Cardiac muscle cell (in vitro differentiated cells and primary cell): Measurements from ENCODE around the gene KRTDAP. TPM values are rescaled to one million over a fixed set of nuclear protein-coding genes. Genes with fewer than 3 reads are reported as not detected.

Experiments used
- DNase-seq, 2 donors: peaks; one replicate each; pipeline versions ENCODE4 v3.0.0 to v3.0.0-alpha.2; 2010 to 2017; ENCODE audit warnings: low read depth in 1 of 2, low spot score in 1 of 2
- H3K27ac ChIP-seq: fragments of 200-600 bp; sonication (generic); 2 replicates; pipeline ENCODE4 v1.5.1; 2016
- H3K27me3 ChIP-seq: fragments of 200-600 bp; sonication (generic); 2 replicates; pipeline ENCODE4 v1.6.0; 2016; ENCODE audit warnings: control low read depth
- H3K36me3 ChIP-seq: fragments of 200-600 bp; sonication (generic); 2 replicates; pipeline ENCODE4 v1.5.1; 2016; ENCODE audit warnings: control low read depth
- H3K4me1 ChIP-seq: fragments of 200-600 bp; sonication (generic); 2 replicates; pipeline ENCODE4 v1.8.1; 2017; ENCODE audit warnings: low read depth, mild to moderate bottlenecking, mixed run types
- H3K4me3 ChIP-seq: fragments of 200-600 bp; sonication (generic); 2 replicates; pipeline ENCODE4 v1.5.1; 2016; ENCODE audit warnings: mild to moderate bottlenecking
- H3K9me3 ChIP-seq: fragments of 200-600 bp; sonication (generic); 2 replicates; pipeline ENCODE4 v1.5.1; 2017; ENCODE audit warnings: low read depth, mild to moderate bottlenecking, control low read depth
- polyA plus RNA-seq: library from polyadenylated mRNA; unstranded; fragments of >200 nt; fragmentation: Nextera tagmentation; extraction: Ambion mirVana; gene quantifications from 2 replicates; pipeline ENCODE4 v1.2.1, GENCODE V29; 2016
- total RNA-seq: library from RNA; depleted of rRNA; stranded (reverse); fragments of >200 nt; gene quantifications from 2 replicates; pipeline ENCODE4 v1.2.3, GENCODE V29; 2016
- TF ChIP-seq, protein P1 (sequence below): IDR thresholded peaks from 2 replicates; pipeline ENCODE4 v1.5.1; 2012; ENCODE audit warnings: low read depth, mild to moderate bottlenecking, low read length

The KRTDAP gene
- total and polyA plus RNA-seq, 2 experiments from 2014 or later: 2.2 TPM; not detected in 1

- Histone ChIP-seq H3K27ac (no peak within 1 kb of the TSS), H3K9me3 (no peaks in the 10 kb centered on the region), H3K36me3 (no peaks in the 10 kb centered on the region), H3K27me3 (no peaks in the 10 kb centered on the region), H3K4me3 (no peak within 1 kb of the TSS), H3K4me1 (no peaks in the 10 kb centered on the region)
- TF ChIP-seq, protein P1, sequence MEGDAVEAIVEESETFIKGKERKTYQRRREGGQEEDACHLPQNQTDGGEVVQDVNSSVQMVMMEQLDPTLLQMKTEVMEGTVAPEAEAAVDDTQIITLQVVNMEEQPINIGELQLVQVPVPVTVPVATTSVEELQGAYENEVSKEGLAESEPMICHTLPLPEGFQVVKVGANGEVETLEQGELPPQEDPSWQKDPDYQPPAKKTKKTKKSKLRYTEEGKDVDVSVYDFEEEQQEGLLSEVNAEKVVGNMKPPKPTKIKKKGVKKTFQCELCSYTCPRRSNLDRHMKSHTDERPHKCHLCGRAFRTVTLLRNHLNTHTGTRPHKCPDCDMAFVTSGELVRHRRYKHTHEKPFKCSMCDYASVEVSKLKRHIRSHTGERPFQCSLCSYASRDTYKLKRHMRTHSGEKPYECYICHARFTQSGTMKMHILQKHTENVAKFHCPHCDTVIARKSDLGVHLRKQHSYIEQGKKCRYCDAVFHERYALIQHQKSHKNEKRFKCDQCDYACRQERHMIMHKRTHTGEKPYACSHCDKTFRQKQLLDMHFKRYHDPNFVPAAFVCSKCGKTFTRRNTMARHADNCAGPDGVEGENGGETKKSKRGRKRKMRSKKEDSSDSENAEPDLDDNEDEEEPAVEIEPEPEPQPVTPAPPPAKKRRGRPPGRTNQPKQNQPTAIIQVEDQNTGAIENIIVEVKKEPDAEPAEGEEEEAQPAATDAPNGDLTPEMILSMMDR: no peak
- peak in 1 of 2 donors; percentile 21 for DNase-seq
Observed at GRCh38 chr19:35533201-35533821, 43.0 kb upstream of the KRTDAP start, which contains the start of gene GAPDHS. TSS of gene GAPDHS (plus strand) at chr19:35533456. CDS start at chr19:35533528, 72 bp downstream.

GRCh38 chr19:35531291-35531690 lies 41.0 kb upstream of the KRTDAP start:
- Histone ChIP-seq H3K27me3 (no peaks in the 10 kb centered on the region), H3K9me3 (no peaks in the 10 kb centered on the region), H3K36me3 (no peaks in the 10 kb centered on the region), H3K4me3 (no peak overlapping the region), H3K4me1 (no peaks in the 10 kb centered on the region), H3K27ac (no peak overlapping the region)
- no peak for DNase-seq
- TF ChIP-seq, protein P1: no peak

GRCh38 chr19:35529241-35530218 lies 39.3 kb upstream of the KRTDAP start:
- TF ChIP-seq, protein P1: no peak
- no peak overlapping the region for H3K27ac ChIP-seq
- H3K4me1 ChIP-seq: peaks cover 3% of the 10 kb centered on the region
- H3K36me3 ChIP-seq: no peaks in the 10 kb centered on the region
- no peak for DNase-seq
- H3K27me3 ChIP-seq: no peaks in the 10 kb centered on the region
- H3K4me3 ChIP-seq: no peak overlapping the region
- H3K9me3 ChIP-seq: no peaks in the 10 kb centered on the region

GRCh38 chr19:35528218-35529038 lies 38.2 kb upstream of the KRTDAP start, which contains the start of gene SBSN:
TSS of gene SBSN (minus strand) at chr19:35528311. CDS start at chr19:35528281, 30 bp downstream.
- H3K36me3 ChIP-seq: no peaks in the 10 kb centered on the region
- H3K27me3 ChIP-seq: no peaks in the 10 kb centered on the region
- DNase-seq: peak in 1 of 2 donors; percentile 79
- H3K4me3 ChIP-seq: no peak within 1 kb of the TSS
- no peak within 1 kb of the TSS for H3K27ac ChIP-seq
- peaks cover 10% of the 10 kb centered on the region for H3K4me1 ChIP-seq
- TF ChIP-seq, protein P1: no peak
- H3K9me3 ChIP-seq: no peaks in the 10 kb centered on the region

DNA sequence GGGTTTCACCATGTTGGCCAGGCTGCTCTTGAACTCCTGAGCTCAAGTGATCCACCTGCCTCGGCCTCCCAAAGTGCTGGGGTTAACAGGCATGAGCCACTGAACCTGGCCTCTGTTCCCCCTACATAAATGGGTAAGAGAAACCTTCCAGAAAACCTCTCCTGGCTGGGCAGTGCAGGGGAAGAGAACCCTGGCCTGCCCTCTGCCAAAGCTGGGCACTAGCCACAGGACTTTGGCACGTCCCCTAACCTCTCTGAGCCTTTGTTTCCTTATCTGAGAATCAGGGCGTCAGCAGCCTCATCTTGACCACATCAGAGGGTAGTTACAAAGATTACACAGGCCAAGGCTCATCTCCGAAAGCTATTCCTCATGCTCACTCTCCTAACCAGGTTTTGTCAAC lies 35.6 kb upstream of the KRTDAP start:
- Histone ChIP-seq H3K4me1 (peaks cover 10% of the 10 kb centered on the region), H3K27me3 (no peaks in the 10 kb centered on the region), H3K4me3 (no peak overlapping the region), H3K27ac (no peak overlapping the region), H3K9me3 (no peaks in the 10 kb centered on the region), H3K36me3 (no peaks in the 10 kb centered on the region)
- DNase-seq: no peak
- TF ChIP-seq, protein P1: no peak
